Measurements from ENCODE around the gene MX2. TPM values are rescaled to one million over a fixed set of nuclear protein-coding genes. Genes with fewer than 3 reads are reported as not detected.
"Not testable (repeated sequence)": the region's sequence is repeated elsewhere in the genome, so short reads cannot be mapped to it uniquely, and the experiment has no call there.

Gene MX2
- polyA plus RNA-seq, 1 donor from 2014 or later = not detected

GRCh38 chr21:41359286-41359685, 2.5 kb upstream of the MX2 start:
- H2AFZ ChIP-seq (ENCODE audit: low read depth, low read length) = no peak overlapping the region
- H3F3A ChIP-seq (ENCODE audit: insufficient read depth, low read length, poor library complexity, severe bottlenecking) = no peaks in the 10 kb centered on the region
- TF ChIP-seq SMC3 (conservative IDR thresholded peaks at IDR 0.05; ENCODE audit: poor library complexity) (no peak), CTCF (IDR thresholded peaks at IDR 0.05; ENCODE audit: poor library complexity, severe bottlenecking) (no peak), MXI1 (conservative IDR thresholded peaks at IDR 0.05; ENCODE audit: poor library complexity, severe bottlenecking) (no peak), EZH2 (IDR thresholded peaks at IDR 0.05; ENCODE audit: borderline replicate concordance, insufficient read depth, low read length, poor library complexity, severe bottlenecking) (no peak), EP300 (conservative IDR thresholded peaks at IDR 0.05; ENCODE audit: poor library complexity, severe bottlenecking) (no peak), RAD21 (conservative IDR thresholded peaks at IDR 0.05) (no peak), POLR2AphosphoS5 (IDR thresholded peaks at IDR 0.05) (no peak), TAF1 (IDR thresholded peaks at IDR 0.05; ENCODE audit: low read depth) (no peak), REST (IDR thresholded peaks at IDR 0.05; ENCODE audit: borderline replicate concordance) (no peak)
- no peaks in the 10 kb centered on the region for H3K79me2 ChIP-seq (replicated peaks; ENCODE audit: insufficient read depth, low read length)
- H3K27me3 ChIP-seq (ENCODE audit: insufficient read depth, low read depth, low read length) = no peaks in the 10 kb centered on the region
- no peaks in the 10 kb centered on the region for H3K36me3 ChIP-seq (ENCODE audit: insufficient read depth, low read length)
- no peak overlapping the region for H3K4me3 ChIP-seq (ENCODE audit: low read length)
- no peak overlapping the region for H3K27ac ChIP-seq (ENCODE audit: low read length)
- H3K4me2 ChIP-seq (ENCODE audit: low read length) = no peak overlapping the region
- no peaks in the 10 kb centered on the region for H3K9me2 ChIP-seq (ENCODE audit: insufficient read depth, low read length)
- H3K9ac ChIP-seq (ENCODE audit: low read length) = no peak overlapping the region
- no peaks in the 10 kb centered on the region for H4K20me1 ChIP-seq (ENCODE audit: insufficient read depth)
- H3K9me3 ChIP-seq (ENCODE audit: low read length) = no peaks in the 10 kb centered on the region

- H3K9ac ChIP-seq (ENCODE audit: low read length); H3K79me2 ChIP-seq (replicated peaks; ENCODE audit: insufficient read depth, low read length); H3K27me3 ChIP-seq (ENCODE audit: insufficient read depth, low read depth, low read length); H2AFZ ChIP-seq (ENCODE audit: low read depth, low read length); H3K4me2 ChIP-seq (ENCODE audit: low read length); H3F3A ChIP-seq (ENCODE audit: insufficient read depth, low read length, poor library complexity, severe bottlenecking); H3K4me3 ChIP-seq (ENCODE audit: low read length); H3K9me3 ChIP-seq (ENCODE audit: low read length); H4K20me1 ChIP-seq (ENCODE audit: insufficient read depth); H3K9me2 ChIP-seq (ENCODE audit: insufficient read depth, low read length); H3K27ac ChIP-seq (ENCODE audit: low read length); H3K36me3 ChIP-seq (ENCODE audit: insufficient read depth, low read length): not testable (repeated sequence)
These were observed 2.1 kb upstream of the MX2 start for GRCh38 chr21:41359754-41360071.

All from neural cell (in vitro differentiated cells).